ENCODE measurements around the gene MAB21L4. TPM values are rescaled to one million over a fixed set of nuclear protein-coding genes. Genes with fewer than 3 reads are reported as not detected.

MAB21L4 gene
- total and polyA plus RNA-seq, 2 donors (not counting 3 experiments of a cell fraction or from before 2014, with no cell fraction given): not detected

GRCh38 chr2:240889601-240890560 is 6.1 kb downstream of the MAB21L4 start:
- Histone ChIP-seq H3K27me3 (ENCODE audit: control insufficient read depth in 2 of 2, insufficient read depth in 2 of 2, low read length in 2 of 2) (no peaks in the 10 kb centered on the region), H3K4me1 (ENCODE audit: control insufficient read depth, extremely low read depth, insufficient read depth, low read length) (no peaks in the 10 kb centered on the region), H4K20me1 (replicated peaks; ENCODE audit: control insufficient read depth, extremely low read depth, insufficient read depth, low read length) (no peaks in the 10 kb centered on the region), H2AFZ (ENCODE audit: low read depth, low read length) (no peak overlapping the region), H3K4me2 (ENCODE audit: insufficient read depth, low read length) (no peak overlapping the region), H3K9ac (replicated peaks; ENCODE audit: extremely low read depth, insufficient read depth, low read length) (no peak overlapping the region), H3K36me3 (ENCODE audit: control insufficient read depth in 2 of 2, extremely low read depth in 1 of 2, insufficient read depth in 2 of 2, low read length in 2 of 2) (no peaks in the 10 kb centered on the region), H3K4me3 (replicated peaks in 1 of 3; ENCODE audit: insufficient read depth in 1 of 3, low read depth in 1 of 3, low read length in 3 of 3) (no peak overlapping the region), H3K9me3 (replicated peaks; ENCODE audit: control insufficient read depth, insufficient read depth, low read length) (no peaks in the 10 kb centered on the region), H3K79me2 (ENCODE audit: control insufficient read depth, insufficient read depth, low read length) (no peaks in the 10 kb centered on the region), H3K27ac (ENCODE audit: insufficient read depth, low read depth, low read length) (no peak overlapping the region), H3K9me1 (replicated peaks; ENCODE audit: control insufficient read depth, extremely low read depth, insufficient read depth, low read length) (no peaks in the 10 kb centered on the region)
- FAIRE-seq (no peak), DNase-seq (ENCODE audit: low read depth, low spot score) (no peak)
- intact Hi-C loops (cut with micrococcal nuclease): no loop called here
- TF ChIP-seq MYC (IDR thresholded peaks at IDR 0.05; ENCODE audit: low read depth, low read length) (no peak), MAX (IDR thresholded peaks at IDR 0.05; ENCODE audit: insufficient read depth, insufficient read length) (no peak), POLR2AphosphoS5 (IDR thresholded peaks at IDR 0.05; ENCODE audit: insufficient read depth, low read depth, low read length) (no peak), JUN (IDR thresholded peaks at IDR 0.05; ENCODE audit: borderline replicate concordance, insufficient read depth, insufficient read length, low read depth) (no peak), FOS (IDR thresholded peaks at IDR 0.05; ENCODE audit: borderline replicate concordance, insufficient read depth, low read length) (no peak), GATA2 (IDR thresholded peaks at IDR 0.05; ENCODE audit: insufficient read depth, insufficient read length, low read depth, low read length) (no peak), CTCF (IDR thresholded peaks at IDR 0.05; ENCODE audit: extremely low read depth in 1 of 2, insufficient read depth in 1 of 2, low read depth in 1 of 2, low read length in 2 of 2) (no peak), POLR2A (IDR thresholded peaks at IDR 0.05; ENCODE audit: low read depth, low read length) (no peak), EZH2 (IDR thresholded peaks at IDR 0.05; ENCODE audit: borderline replicate concordance, low read depth, low read length, severe bottlenecking) (no peak)
- dilution Hi-C loops (cut with MboI; ENCODE audit: extremely low pct_ligation_motif_present, low sequenced_read_pairs): no loop called here
- BruUV-seq (replicated peaks): no TSS peak
- ChIA-PET CTCF (interaction anchor here (1.6 kb wide), 1 partner anchor 49 kb away, joined by 5 read pairs; no protein-coding TSS in a partner anchor), POLR2A (no interaction called here)

Data from endothelial cell of umbilical vein (primary cell).